MM.1S (cell line): ENCODE results near the gene AOC1.

ENCODE experiments used
- DNase-seq: peaks from one replicate; pipeline ENCODE4 v3.0.0-alpha.2; 2015
- H2AFZ ChIP-seq: fragments of 300-600 bp; sonication (generic); 2 replicates; pipeline ENCODE4 v1.6.0; 2016; ENCODE audit warnings: antibody characterized with exemption, low read length
- H3F3A ChIP-seq: fragments of 300-600 bp; sonication (generic); 2 replicates; pipeline ENCODE4 v1.6.1; 2016; ENCODE audit warnings: mild to moderate bottlenecking, antibody characterized with exemption, low read length, moderate library complexity, mixed read lengths; ENCODE audit not compliant: insufficient read depth
- H3K27ac ChIP-seq: fragments of 300-600 bp; sonication (generic); 2 replicates; pipeline ENCODE4 v1.5.1; 2016; ENCODE audit warnings: mild to moderate bottlenecking, low read length
- H3K27me3 ChIP-seq: fragments of 300-600 bp; sonication (generic); replicated peaks from 2 replicates; pipeline ENCODE4 v1.6.0; 2016; ENCODE audit warnings: low read length; ENCODE audit not compliant: insufficient read depth
- H3K36me3 ChIP-seq: fragments of 300-600 bp; sonication (generic); replicated peaks from 2 replicates; pipeline ENCODE4 v1.6.1; 2016; ENCODE audit warnings: mild to moderate bottlenecking, low read length, mixed read lengths; ENCODE audit not compliant: insufficient read depth
- H3K4me1 ChIP-seq: fragments of 300-600 bp; sonication (generic); 2 replicates; pipeline ENCODE4 v1.6.1; 2016; ENCODE audit warnings: low read length, mixed read lengths
- H3K4me2 ChIP-seq: fragments of 300-600 bp; sonication (generic); 2 replicates; pipeline ENCODE4 v1.6.0; 2016; ENCODE audit warnings: low read depth, low read length
- H3K4me3 ChIP-seq: fragments of 300-600 bp; sonication (generic); 2 replicates; pipeline ENCODE4 v1.5.1; 2016; ENCODE audit warnings: low read length, mixed read lengths
- H3K79me2 ChIP-seq: fragments of 300-600 bp; sonication (generic); 2 replicates; pipeline ENCODE4 v1.6.1; 2016; ENCODE audit warnings: mixed run types, low read length, mixed read lengths
- H3K9ac ChIP-seq: fragments of 300-600 bp; sonication (generic); 2 replicates; pipeline ENCODE4 v1.6.1; 2016; ENCODE audit warnings: low read length, mixed read lengths
- H3K9me2 ChIP-seq: fragments of 300-600 bp; sonication (generic); replicated peaks from 2 replicates; pipeline ENCODE4 v1.6.1; 2016; ENCODE audit warnings: mild to moderate bottlenecking, low read length, mixed read lengths; ENCODE audit not compliant: insufficient read depth
- H3K9me3 ChIP-seq: fragments of 300-600 bp; sonication (generic); replicated peaks from 2 replicates; pipeline ENCODE4 v1.6.1; 2016; ENCODE audit warnings: mild to moderate bottlenecking, low read length, mixed read lengths; ENCODE audit not compliant: insufficient read depth
- H4K20me1 ChIP-seq: fragments of 300-600 bp; sonication (generic); 2 replicates; pipeline ENCODE4 v1.6.1; 2016; ENCODE audit warnings: mild to moderate bottlenecking, low read length, moderate library complexity, mixed read lengths; ENCODE audit not compliant: insufficient read depth
- EZH2 ChIP-seq: fragments of 300-600 bp; sonication (generic); optimal IDR thresholded peaks from 2 replicates; pipeline ENCODE3; 2017; ENCODE audit warnings: low read depth, mild to moderate bottlenecking, antibody characterized with exemption, low read length, mixed read lengths
- EZH2phosphoT487 ChIP-seq: fragments of 300-600 bp; sonication (generic); IDR thresholded peaks from 2 replicates; pipeline ENCODE4 v1.6.1; 2018; ENCODE audit warnings: antibody characterized with exemption, low read length
- TF ChIP-seq, protein P1 (sequence below): fragments of 300-600 bp; sonication (generic); IDR thresholded peaks from 2 replicates; pipeline ENCODE4 v1.5.1; 2016; ENCODE audit warnings: antibody characterized with exemption, low read length, mixed read lengths

Gene AOC1

DNA sequence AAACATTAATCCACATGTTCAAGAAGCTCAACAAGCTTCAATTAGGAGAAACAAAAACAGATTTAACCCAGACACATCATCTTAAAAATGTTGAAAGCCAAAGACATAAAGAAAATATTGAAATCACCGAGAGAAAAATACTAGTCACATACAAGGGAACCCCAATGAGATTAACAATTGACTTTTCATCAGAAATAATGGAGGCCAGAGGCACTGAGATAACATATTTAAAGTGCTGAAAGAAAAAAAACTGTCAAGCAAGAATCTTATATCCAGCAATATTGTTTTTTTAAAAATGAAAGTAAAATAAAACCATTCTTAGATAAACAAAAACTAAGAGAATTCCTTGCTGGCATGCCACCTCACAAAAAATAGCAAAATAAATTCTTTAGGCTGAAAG, 28.9 kb downstream of the AOC1 start:
- Histone ChIP-seq H3K9ac (no peak overlapping the region), H3K79me2 (no peaks in the 10 kb centered on the region), H3K9me3 (0 out of 2 replicates have a peak, but pooled peaks cover 6% of the 10 kb centered on the region), H3K27me3 (no peaks in the 10 kb centered on the region), H3K4me3 (no peak overlapping the region), H3K9me2 (no peaks in the 10 kb centered on the region), H3F3A (no peaks in the 10 kb centered on the region), H2AFZ (no peak overlapping the region), H3K4me2 (no peak overlapping the region), H4K20me1 (no peaks in the 10 kb centered on the region), H3K27ac (no peak overlapping the region), H3K4me1 (no peaks in the 10 kb centered on the region), H3K36me3 (no peaks in the 10 kb centered on the region)
- DNase-seq, result no peak
- TF ChIP-seq EZH2phosphoT487, result no peak
- TF ChIP-seq, protein P1, sequence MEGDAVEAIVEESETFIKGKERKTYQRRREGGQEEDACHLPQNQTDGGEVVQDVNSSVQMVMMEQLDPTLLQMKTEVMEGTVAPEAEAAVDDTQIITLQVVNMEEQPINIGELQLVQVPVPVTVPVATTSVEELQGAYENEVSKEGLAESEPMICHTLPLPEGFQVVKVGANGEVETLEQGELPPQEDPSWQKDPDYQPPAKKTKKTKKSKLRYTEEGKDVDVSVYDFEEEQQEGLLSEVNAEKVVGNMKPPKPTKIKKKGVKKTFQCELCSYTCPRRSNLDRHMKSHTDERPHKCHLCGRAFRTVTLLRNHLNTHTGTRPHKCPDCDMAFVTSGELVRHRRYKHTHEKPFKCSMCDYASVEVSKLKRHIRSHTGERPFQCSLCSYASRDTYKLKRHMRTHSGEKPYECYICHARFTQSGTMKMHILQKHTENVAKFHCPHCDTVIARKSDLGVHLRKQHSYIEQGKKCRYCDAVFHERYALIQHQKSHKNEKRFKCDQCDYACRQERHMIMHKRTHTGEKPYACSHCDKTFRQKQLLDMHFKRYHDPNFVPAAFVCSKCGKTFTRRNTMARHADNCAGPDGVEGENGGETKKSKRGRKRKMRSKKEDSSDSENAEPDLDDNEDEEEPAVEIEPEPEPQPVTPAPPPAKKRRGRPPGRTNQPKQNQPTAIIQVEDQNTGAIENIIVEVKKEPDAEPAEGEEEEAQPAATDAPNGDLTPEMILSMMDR, result no peak
- TF ChIP-seq EZH2, result no peak

DNA sequence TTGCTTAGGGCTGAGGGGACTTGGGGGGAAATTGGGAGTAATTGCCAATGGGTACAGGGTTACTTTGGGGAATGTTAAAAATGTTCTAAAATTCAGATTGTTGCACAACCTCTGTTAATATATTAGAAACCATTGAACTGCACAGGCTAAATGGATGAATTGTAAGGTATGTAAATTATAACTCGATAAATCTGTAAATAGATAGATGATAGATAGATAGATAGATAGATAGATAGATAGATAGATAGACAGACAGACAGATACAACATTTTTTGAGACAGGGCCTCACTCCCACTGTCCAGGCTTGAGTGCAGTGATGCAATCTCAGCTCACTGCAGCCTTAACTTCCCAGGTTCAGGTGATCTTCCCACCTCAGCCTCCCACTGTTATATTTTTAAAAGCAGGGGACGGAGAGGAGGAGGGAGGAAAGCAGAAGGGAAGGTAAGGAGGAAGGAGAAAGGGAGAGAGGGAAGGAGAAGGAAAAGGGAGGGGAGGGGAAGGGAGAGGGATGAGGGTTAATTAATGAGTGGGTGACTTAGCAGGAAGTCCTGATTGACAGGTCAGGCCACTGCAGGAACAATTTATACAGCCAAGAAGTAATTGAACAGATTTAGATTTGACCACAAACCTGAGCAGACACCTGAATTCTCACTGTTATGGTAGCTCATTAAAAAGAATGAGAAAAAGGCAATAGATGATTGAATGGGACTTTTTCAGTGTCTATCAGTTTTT, 38.7 kb downstream of the AOC1 start:
- Histone ChIP-seq H3F3A (no peaks in the 10 kb centered on the region), H3K4me3 (no peak overlapping the region), H4K20me1 (no peaks in the 10 kb centered on the region), H3K36me3 (no peaks in the 10 kb centered on the region), H3K4me2 (no peak overlapping the region), H3K9me3 (no peaks in the 10 kb centered on the region), H3K27me3 (no peaks in the 10 kb centered on the region), H3K79me2 (no peaks in the 10 kb centered on the region), H3K4me1 (0 out of 2 replicates have a peak, but pooled peaks cover 2% of the 10 kb centered on the region), H3K27ac (no peak overlapping the region), H3K9me2 (no peaks in the 10 kb centered on the region), H2AFZ (no peak overlapping the region), H3K9ac (no peak overlapping the region)
- no peak for DNase-seq
- no peak for TF ChIP-seq EZH2
- TF ChIP-seq EZH2phosphoT487, result no peak
- TF ChIP-seq, protein P1, result no peak

DNA sequence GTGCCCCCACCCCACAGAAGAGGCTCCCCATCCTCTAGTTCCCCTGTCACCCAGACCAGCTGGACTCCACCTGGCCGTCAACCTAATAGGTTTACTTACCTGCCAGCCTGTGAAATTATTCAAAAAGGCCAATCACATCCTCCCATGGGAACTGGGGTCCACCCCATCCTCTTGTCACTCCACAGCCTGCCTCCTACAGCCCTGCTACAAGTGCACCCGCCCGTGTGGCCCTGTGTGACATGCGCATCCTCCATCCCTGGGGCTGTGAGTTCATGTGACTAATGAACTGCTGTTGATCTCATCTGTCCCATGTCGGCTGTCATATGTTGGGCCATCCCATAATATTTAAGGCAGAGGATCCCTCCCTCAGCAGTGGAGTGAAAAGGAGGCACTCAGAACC, 39.4 kb downstream of the AOC1 start:
- no peaks in the 10 kb centered on the region for H4K20me1 ChIP-seq
- H3K4me2 ChIP-seq, result no peak overlapping the region
- no peaks in the 10 kb centered on the region for H3K9me2 ChIP-seq
- TF ChIP-seq EZH2phosphoT487 (no peak), EZH2 (no peak)
- TF ChIP-seq, protein P1, result no peak
- no peaks in the 10 kb centered on the region for H3K79me2 ChIP-seq
- H3K27me3 ChIP-seq, result no peaks in the 10 kb centered on the region
- no peaks in the 10 kb centered on the region for H3K9me3 ChIP-seq
- no peak overlapping the region for H2AFZ ChIP-seq
- H3K4me3 ChIP-seq, result no peak overlapping the region
- no peaks in the 10 kb centered on the region for H3K36me3 ChIP-seq
- peaks cover 7% of the 10 kb centered on the region; the same call in 1 of the 2 replicates for H3K4me1 ChIP-seq
- no peak overlapping the region for H3K9ac ChIP-seq
- DNase-seq, result no peak
- no peaks in the 10 kb centered on the region for H3F3A ChIP-seq
- H3K27ac ChIP-seq, result no peak overlapping the region
